DOHH2 (cell line): ENCODE measurements around the gene NETO2.

ENCODE experiments used
- H3F3A ChIP-seq: fragments of 200-600 bp; sonication (generic), shearing (Covaris generic); 2 replicates; pipeline ENCODE4 v1.6.0; 2016; ENCODE audit warnings: antibody characterized with exemption, mild to moderate bottlenecking; ENCODE audit not compliant: control insufficient read depth, insufficient read depth
- H3K27ac ChIP-seq: fragments of 200-600 bp; sonication (generic); 2 replicates; pipeline ENCODE4 v1.5.1; 2014; ENCODE audit warnings: low read depth, mild to moderate bottlenecking, low read length, moderate library complexity
- H3K27me3 ChIP-seq: fragments of 200-600 bp; sonication (generic); 2 replicates; pipeline ENCODE4 v1.6.1; 2014; ENCODE audit warnings: mild to moderate bottlenecking, low read length, mixed read lengths; ENCODE audit not compliant: control insufficient read depth
- H3K36me3 ChIP-seq: fragments of 200-600 bp; sonication (generic); 2 replicates; pipeline ENCODE4 v1.6.1; 2014; ENCODE audit warnings: mild to moderate bottlenecking, low read length, moderate library complexity, mixed read lengths; ENCODE audit not compliant: control insufficient read depth
- H3K4me1 ChIP-seq: fragments of 200-600 bp; sonication (generic); 2 replicates; pipeline ENCODE4 v1.6.1; 2014; ENCODE audit warnings: mild to moderate bottlenecking, low read length, mixed read lengths; ENCODE audit not compliant: control insufficient read depth
- H3K4me2 ChIP-seq: fragments of 200-600 bp; sonication (generic); 2 replicates; pipeline ENCODE4 v1.6.0; 2014; ENCODE audit warnings: mild to moderate bottlenecking, low read length, moderate library complexity
- H3K4me3 ChIP-seq: fragments of 200-600 bp; sonication (generic); 2 replicates; pipeline ENCODE4 v1.5.1; 2014; ENCODE audit warnings: mild to moderate bottlenecking, low read length, mixed read lengths
- H3K79me2 ChIP-seq: fragments of 200-600 bp; sonication (generic); 2 replicates; pipeline ENCODE4 v1.6.1; 2014; ENCODE audit warnings: mild to moderate bottlenecking, low read length, mixed read lengths; ENCODE audit not compliant: control insufficient read depth
- H3K9me2 ChIP-seq: fragments of 200-600 bp; sonication (generic); replicated peaks from 2 replicates; pipeline ENCODE4 v1.6.1; 2014; ENCODE audit warnings: mild to moderate bottlenecking, low read length, mixed read lengths; ENCODE audit not compliant: control insufficient read depth
- H3K9me3 ChIP-seq: fragments of 200-600 bp; sonication (generic); 2 replicates; pipeline ENCODE4 v1.6.1; 2014; ENCODE audit warnings: antibody characterized with exemption, low read length, mixed read lengths; ENCODE audit not compliant: control insufficient read depth, insufficient read depth
- H4K20me1 ChIP-seq: fragments of 200-600 bp; sonication (generic); 2 replicates; pipeline ENCODE4 v1.6.0; 2014; ENCODE audit warnings: low read depth, mild to moderate bottlenecking, antibody characterized with exemption, low read length, moderate library complexity; ENCODE audit not compliant: control insufficient read depth, insufficient read depth
- EZH2phosphoT487 ChIP-seq: fragments of 200-600 bp; sonication (generic); IDR thresholded peaks from 2 replicates; pipeline ENCODE4 v1.6.1; 2017; ENCODE audit warnings: borderline replicate concordance, mild to moderate bottlenecking, antibody characterized with exemption, low read length, moderate library complexity, mixed read lengths
- TF ChIP-seq, protein P1 (sequence below): fragments of 200-600 bp; sonication (generic); IDR thresholded peaks from one replicate; pipeline ENCODE4 v1.5.1; 2014; ENCODE audit warnings: antibody characterized with exemption, mild to moderate bottlenecking, low read depth, low read length; ENCODE audit not compliant: poor library complexity, severe bottlenecking

NETO2 gene

GRCh38 chr16:47065766-47066688, 77.7 kb downstream of the NETO2 start:
- Histone ChIP-seq H3K4me1 (no peaks in the 10 kb centered on the region), H3K4me2 (no peak overlapping the region), H3K9me3 (no peaks in the 10 kb centered on the region), H3F3A (no peaks in the 10 kb centered on the region), H3K36me3 (no peaks in the 10 kb centered on the region), H4K20me1 (no peaks in the 10 kb centered on the region), H3K9me2 (no peaks in the 10 kb centered on the region), H3K27me3 (no peaks in the 10 kb centered on the region), H3K79me2 (no peaks in the 10 kb centered on the region), H3K4me3 (no peak overlapping the region), H3K27ac (no peak overlapping the region)
- no peak for TF ChIP-seq EZH2phosphoT487
- TF ChIP-seq, protein P1, sequence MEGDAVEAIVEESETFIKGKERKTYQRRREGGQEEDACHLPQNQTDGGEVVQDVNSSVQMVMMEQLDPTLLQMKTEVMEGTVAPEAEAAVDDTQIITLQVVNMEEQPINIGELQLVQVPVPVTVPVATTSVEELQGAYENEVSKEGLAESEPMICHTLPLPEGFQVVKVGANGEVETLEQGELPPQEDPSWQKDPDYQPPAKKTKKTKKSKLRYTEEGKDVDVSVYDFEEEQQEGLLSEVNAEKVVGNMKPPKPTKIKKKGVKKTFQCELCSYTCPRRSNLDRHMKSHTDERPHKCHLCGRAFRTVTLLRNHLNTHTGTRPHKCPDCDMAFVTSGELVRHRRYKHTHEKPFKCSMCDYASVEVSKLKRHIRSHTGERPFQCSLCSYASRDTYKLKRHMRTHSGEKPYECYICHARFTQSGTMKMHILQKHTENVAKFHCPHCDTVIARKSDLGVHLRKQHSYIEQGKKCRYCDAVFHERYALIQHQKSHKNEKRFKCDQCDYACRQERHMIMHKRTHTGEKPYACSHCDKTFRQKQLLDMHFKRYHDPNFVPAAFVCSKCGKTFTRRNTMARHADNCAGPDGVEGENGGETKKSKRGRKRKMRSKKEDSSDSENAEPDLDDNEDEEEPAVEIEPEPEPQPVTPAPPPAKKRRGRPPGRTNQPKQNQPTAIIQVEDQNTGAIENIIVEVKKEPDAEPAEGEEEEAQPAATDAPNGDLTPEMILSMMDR: no peak

GRCh38 chr16:47064775-47065174, 79.0 kb downstream of the NETO2 start:
- Histone ChIP-seq H3K79me2 (no peaks in the 10 kb centered on the region), H3K9me2 (no peaks in the 10 kb centered on the region), H3K4me2 (no peak overlapping the region), H3F3A (no peaks in the 10 kb centered on the region), H3K36me3 (no peaks in the 10 kb centered on the region), H4K20me1 (no peaks in the 10 kb centered on the region), H3K27ac (no peak overlapping the region), H3K27me3 (no peaks in the 10 kb centered on the region), H3K4me3 (no peak overlapping the region), H3K9me3 (no peaks in the 10 kb centered on the region), H3K4me1 (no peaks in the 10 kb centered on the region)
- TF ChIP-seq, protein P1: no peak
- TF ChIP-seq EZH2phosphoT487: no peak

DNA sequence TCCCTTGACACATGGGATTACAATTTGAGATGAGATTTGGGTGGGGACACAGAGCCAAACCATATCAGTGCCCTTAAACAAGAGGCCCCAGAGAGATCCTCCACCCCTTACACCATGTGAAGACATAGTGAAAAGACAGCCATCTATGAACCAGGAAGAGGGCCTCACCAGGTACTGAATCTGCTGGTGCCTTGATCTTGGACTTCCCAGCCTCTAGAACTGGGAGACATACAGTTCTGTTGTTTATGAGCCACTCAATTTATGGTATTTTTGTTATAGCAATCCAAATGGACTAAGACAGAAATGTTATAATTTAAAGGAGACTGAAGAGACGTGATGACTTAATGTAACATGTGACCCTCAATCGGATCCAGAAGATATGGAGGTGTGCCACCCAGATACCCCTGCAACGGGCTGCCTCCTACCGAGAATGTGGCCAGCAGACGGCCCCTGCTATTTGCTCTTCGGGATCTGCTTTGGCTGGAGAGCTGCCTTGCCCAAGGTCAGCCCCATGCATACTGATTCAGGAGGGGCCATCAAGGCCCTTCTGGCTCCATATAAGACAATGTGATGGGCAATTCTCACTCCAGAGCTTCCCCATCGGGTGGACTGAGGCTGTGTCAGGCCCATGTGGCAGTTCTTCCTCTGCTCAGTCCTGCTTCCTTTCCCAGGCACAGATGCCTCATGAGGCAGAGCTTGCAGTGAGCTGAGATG, 80.6 kb downstream of the NETO2 start:
- TF ChIP-seq EZH2phosphoT487: no peak
- TF ChIP-seq, protein P1: no peak
- no peaks in the 10 kb centered on the region for H4K20me1 ChIP-seq
- no peaks in the 10 kb centered on the region for H3K9me3 ChIP-seq
- H3K36me3 ChIP-seq: no peaks in the 10 kb centered on the region
- H3K4me2 ChIP-seq: no peak overlapping the region
- H3K79me2 ChIP-seq: no peaks in the 10 kb centered on the region
- no peaks in the 10 kb centered on the region for H3K4me1 ChIP-seq
- H3K9me2 ChIP-seq: no peaks in the 10 kb centered on the region
- H3F3A ChIP-seq: no peaks in the 10 kb centered on the region
- H3K4me3 ChIP-seq: no peak overlapping the region
- H3K27me3 ChIP-seq: no peaks in the 10 kb centered on the region
- H3K27ac ChIP-seq: no peak overlapping the region
